GM12864 (cell line): ENCODE measurements around the gene IL34.

Experiments
- DNase-seq: peaks from one replicate; pipeline ENCODE4 v3.0.0-alpha.2; 2011; ENCODE audit warnings: low read depth
- H3K4me3 ChIP-seq: 2 replicates; pipeline ENCODE4 v1.5.1; 2011; ENCODE audit warnings: mild to moderate bottlenecking, low read depth, low read length, control low read depth
- CTCF ChIP-seq: IDR thresholded peaks from 2 replicates; pipeline ENCODE4 v1.5.1; 2011; ENCODE audit warnings: low read depth, mild to moderate bottlenecking, moderate library complexity, low read length, control low read depth, inconsistent platforms; ENCODE audit errors: missing control alignments

Gene IL34

GRCh38 chr16:70680495-70681381 lies 34.4 kb downstream of the IL34 start:
- no peak for DNase-seq
- no peak for TF ChIP-seq CTCF
- no peak overlapping the region for H3K4me3 ChIP-seq

GRCh38 chr16:70681382-70682238 lies 35.3 kb downstream of the IL34 start:
- H3K4me3 ChIP-seq = no peak overlapping the region
- no peak for DNase-seq
- no peak for TF ChIP-seq CTCF

DNA sequence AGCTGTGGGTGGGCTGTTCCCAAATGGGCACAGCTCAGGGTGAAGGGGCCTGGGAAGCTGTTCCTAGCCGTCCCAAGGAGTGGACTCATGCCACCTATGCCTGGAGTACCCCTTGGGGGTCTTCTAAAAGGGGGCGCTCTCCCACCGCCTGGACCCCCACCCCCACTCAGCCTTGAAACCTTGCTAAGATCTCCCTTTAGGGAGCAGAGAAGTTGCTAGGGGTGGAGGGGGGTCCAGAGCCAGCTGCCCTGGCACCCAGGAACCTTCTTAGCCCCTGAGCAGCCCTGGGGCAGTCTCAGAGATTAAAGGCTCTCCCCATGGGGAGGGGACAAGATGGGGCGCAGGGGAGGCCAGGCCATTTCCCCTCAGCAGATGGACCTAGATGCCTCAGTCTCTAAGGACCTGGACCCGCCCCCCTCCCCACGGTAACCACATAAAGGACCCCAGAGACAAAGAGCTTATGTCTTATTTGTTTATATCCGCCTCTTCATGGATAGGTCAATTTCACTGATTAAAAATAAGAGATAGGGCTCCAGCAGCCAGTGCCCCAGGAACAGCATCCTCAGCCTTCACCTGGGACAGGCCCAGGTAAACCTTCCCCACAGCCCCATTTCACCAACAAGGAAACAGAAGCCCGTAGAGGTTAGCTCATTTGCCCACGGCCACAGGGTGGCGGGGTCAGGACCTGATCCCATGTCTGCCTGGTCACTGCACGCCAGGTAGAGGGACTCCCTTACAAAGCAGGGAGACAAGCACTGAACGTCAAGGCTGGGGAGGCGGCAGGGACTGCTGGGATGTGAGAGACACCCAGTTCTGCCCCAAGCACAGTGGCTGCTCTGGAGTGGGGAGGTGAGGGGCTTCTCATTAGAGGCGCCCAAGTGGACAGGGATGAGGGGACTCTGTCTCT lies 36.1 kb downstream of the IL34 start:
- H3K4me3 ChIP-seq = no peak overlapping the region
- no peak for DNase-seq
- no peak for TF ChIP-seq CTCF

- no peak overlapping the region for H3K4me3 ChIP-seq
- no peak for TF ChIP-seq CTCF
- no peak for DNase-seq
Observed at GRCh38 chr16:70683146-70683944, 37.0 kb downstream of the IL34 start.

DNA sequence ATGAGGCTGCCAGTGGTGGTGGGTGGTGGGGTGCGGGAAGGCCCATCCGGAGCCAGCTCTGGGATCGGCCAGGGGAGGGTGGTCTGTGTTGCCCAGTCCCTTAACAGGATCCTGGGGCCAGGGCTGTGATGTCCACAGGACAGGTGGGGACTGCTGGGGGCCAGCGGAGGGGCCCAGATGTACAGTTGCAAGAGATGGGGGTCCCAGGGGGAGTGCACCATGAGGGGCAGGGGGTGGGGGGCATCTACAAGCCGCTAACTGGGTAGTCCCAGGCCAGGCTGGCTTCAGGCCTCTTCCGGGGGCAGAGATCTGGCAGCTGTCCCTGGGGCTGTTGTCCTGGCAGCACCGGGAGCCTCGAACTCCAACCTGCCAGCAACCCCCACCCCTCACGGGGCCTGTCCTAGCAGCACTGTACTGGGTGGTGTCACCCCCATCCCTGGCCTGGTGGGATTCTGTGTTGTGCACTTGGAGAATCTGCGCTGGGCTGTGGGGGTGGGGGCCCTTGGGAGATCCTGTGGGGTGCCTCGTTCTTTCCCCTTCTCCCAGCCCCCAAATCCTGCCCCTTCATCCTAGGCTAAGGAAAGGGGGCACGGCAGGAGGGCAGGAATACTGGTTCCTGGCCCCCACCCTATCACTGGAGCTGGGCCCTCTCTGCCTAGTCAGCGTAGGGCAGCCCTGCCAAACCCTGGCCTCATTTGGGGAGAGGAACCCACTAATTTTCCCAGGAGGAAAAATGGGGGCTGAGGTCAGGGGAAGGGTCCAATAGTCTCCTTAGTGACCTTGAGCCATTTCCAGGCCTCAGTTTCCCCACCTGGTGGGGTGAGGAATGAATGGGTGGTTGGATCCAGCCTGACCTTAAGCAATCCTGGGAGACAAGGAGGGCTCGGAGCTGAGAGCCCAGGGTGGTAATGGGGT lies 38.0 kb downstream of the IL34 start:
- no peak for TF ChIP-seq CTCF
- DNase-seq = no peak
- H3K4me3 ChIP-seq = no peak overlapping the region
